WTC11 (cell line): Measurements from ENCODE around the gene NT5DC4. TPM values are rescaled to one million over a fixed set of nuclear protein-coding genes. Genes with fewer than 3 reads are reported as not detected.

ENCODE experiments used
- ATAC-seq: fragments of 200-7000 bp; cut with Tn5 transposase; 2 replicates; pipeline ENCODE4 v1.10.0; 2021; ENCODE audit warnings: mild to moderate bottlenecking, moderate library complexity
- CTCF ChIA-PET: fragments of 300-600 bp; sonication (Branson Sonifier 250); formaldehyde crosslinking; loops from one replicate; lab custom pipeline; 2021; ENCODE audit warnings: antibody characterized with exemption; lab: Charles Lee
- POLR2A ChIA-PET: fragments of 350-600 bp; sonication (Branson Sonifier 250); formaldehyde crosslinking; loops from one replicate; lab custom pipeline; 2021; ENCODE audit warnings: antibody characterized with exemption; lab: Charles Lee
- DNase-seq: peaks from one replicate; pipeline ENCODE4 v3.0.0; 2021; ENCODE audit warnings: low spot score
- H3K27ac Mint-ChIP-seq: 2 replicates; pipeline ENCODE4 v1.8.0; 2021; ENCODE audit warnings: mixed read lengths
- H3K27me3 Mint-ChIP-seq: 2 replicates; pipeline ENCODE4 v1.8.0; 2021; ENCODE audit warnings: low read depth, mild to moderate bottlenecking, moderate library complexity, mixed read lengths
- H3K36me3 Mint-ChIP-seq: 2 replicates; pipeline ENCODE4 v1.8.0; 2021; ENCODE audit warnings: mixed read lengths
- H3K4me1 Mint-ChIP-seq: 2 replicates; pipeline ENCODE4 v1.8.0; 2022; ENCODE audit warnings: mixed read lengths
- H3K4me3 Mint-ChIP-seq: 2 replicates; pipeline ENCODE4 v1.8.0; 2021; ENCODE audit warnings: mild to moderate bottlenecking, moderate library complexity, mixed read lengths
- H3K9me3 Mint-ChIP-seq: 2 replicates; pipeline ENCODE4 v1.8.0; 2021; ENCODE audit warnings: mixed read lengths
- CDX4 ChIP-seq: fragments of 250-450 bp; sonication (Bioruptor Pico); IDR thresholded peaks from 2 replicates; pipeline ENCODE4 v1.9.0; 2021; ENCODE audit warnings: moderate library complexity, mild to moderate bottlenecking, inconsistent platforms, borderline replicate concordance
- E2F4 ChIP-seq: sonication (generic); formaldehyde crosslinking; IDR thresholded peaks from 2 replicates; pipeline ENCODE4 v1.8.1; 2022; ENCODE audit warnings: low read depth, mild to moderate bottlenecking, moderate library complexity, missing genetic modification reagents, borderline replicate concordance
- ESRRA ChIP-seq: sonication (generic); formaldehyde crosslinking; IDR thresholded peaks from 2 replicates; pipeline ENCODE4 v1.8.1; 2022; ENCODE audit warnings: mild to moderate bottlenecking, missing genetic modification reagents, borderline replicate concordance
- FOXK1 ChIP-seq: sonication (generic); formaldehyde crosslinking; IDR thresholded peaks from 2 replicates; pipeline ENCODE4 v1.8.0; 2022; ENCODE audit warnings: mild to moderate bottlenecking, moderate library complexity, missing genetic modification reagents
- GABPB1 ChIP-seq: sonication (generic); formaldehyde crosslinking; IDR thresholded peaks from 2 replicates; pipeline ENCODE4 v1.8.1; 2023; ENCODE audit warnings: mild to moderate bottlenecking, missing genetic modification reagents
- IRF2 ChIP-seq: sonication (generic); formaldehyde crosslinking; IDR thresholded peaks from 2 replicates; pipeline ENCODE4 v1.8.0; 2022; ENCODE audit warnings: low read depth, missing genetic modification reagents, borderline replicate concordance
- MXD4 ChIP-seq: fragments of 250-450 bp; sonication (Bioruptor Pico); IDR thresholded peaks from 2 replicates; pipeline ENCODE4 v1.8.0; 2021; ENCODE audit warnings: mild to moderate bottlenecking, moderate library complexity, borderline replicate concordance
- MYBL2 ChIP-seq: sonication (generic); formaldehyde crosslinking; IDR thresholded peaks from 2 replicates; pipeline ENCODE4 v1.8.1; 2023; ENCODE audit warnings: mild to moderate bottlenecking, moderate library complexity, missing genetic modification reagents
- NFATC4 ChIP-seq: fragments of 250-450 bp; sonication (Bioruptor Pico); IDR thresholded peaks from 2 replicates; pipeline ENCODE4 v1.9.0; 2021; ENCODE audit warnings: mild to moderate bottlenecking
- NFE2L1 ChIP-seq: sonication (generic); formaldehyde crosslinking; IDR thresholded peaks from 2 replicates; pipeline ENCODE4 v1.8.1; 2023; ENCODE audit warnings: missing genetic modification reagents
- NFYB ChIP-seq: sonication (generic); formaldehyde crosslinking; conservative IDR thresholded peaks from 2 replicates; pipeline ENCODE4 v1.8.0; 2022; ENCODE audit warnings: low read depth, missing genetic modification reagents
- NR2C2 ChIP-seq: sonication (generic); formaldehyde crosslinking; IDR thresholded peaks from 2 replicates; pipeline ENCODE4 v1.8.0; 2022; ENCODE audit warnings: mild to moderate bottlenecking, missing genetic modification reagents
- PRRX2 ChIP-seq: fragments of 250-450 bp; sonication (Bioruptor Pico); IDR thresholded peaks from 2 replicates; pipeline ENCODE4 v1.8.0; 2021; ENCODE audit warnings: mild to moderate bottlenecking
- RELA ChIP-seq: sonication (generic); formaldehyde crosslinking; IDR thresholded peaks from 2 replicates; pipeline ENCODE4 v1.8.1; 2022; ENCODE audit warnings: missing genetic modification reagents, mild to moderate bottlenecking, borderline replicate concordance
- SMAD3 ChIP-seq: sonication (generic); formaldehyde crosslinking; IDR thresholded peaks from 2 replicates; pipeline ENCODE4 v1.8.0; 2022; ENCODE audit warnings: missing genetic modification reagents, mild to moderate bottlenecking, borderline replicate concordance
- SOX15 ChIP-seq: fragments of 250-450 bp; sonication (Bioruptor Pico); IDR thresholded peaks from 2 replicates; pipeline ENCODE4 v1.9.0; 2021; ENCODE audit warnings: mild to moderate bottlenecking
- STAT6 ChIP-seq: sonication (generic); formaldehyde crosslinking; conservative IDR thresholded peaks from 2 replicates; pipeline ENCODE4 v1.8.1; 2023; ENCODE audit warnings: mild to moderate bottlenecking, low read depth, missing genetic modification reagents, moderate library complexity
- TEAD1 ChIP-seq: sonication (generic); formaldehyde crosslinking; IDR thresholded peaks from 2 replicates; pipeline ENCODE4 v1.8.0; 2022; ENCODE audit warnings: mild to moderate bottlenecking, missing genetic modification reagents
- USF1 ChIP-seq: sonication (generic); formaldehyde crosslinking; IDR thresholded peaks from 2 replicates; pipeline ENCODE4 v1.8.0; 2022; ENCODE audit warnings: mild to moderate bottlenecking, missing genetic modification reagents
- ZBTB21 ChIP-seq: sonication (generic); formaldehyde crosslinking; IDR thresholded peaks from 2 replicates; pipeline ENCODE4 v1.8.1; 2023; ENCODE audit warnings: mild to moderate bottlenecking, missing genetic modification reagents, borderline replicate concordance
- ZNF138 ChIP-seq: sonication (generic); formaldehyde crosslinking; conservative IDR thresholded peaks from 2 replicates; pipeline ENCODE4 v1.8.1; 2022; ENCODE audit warnings: mild to moderate bottlenecking, moderate library complexity, missing genetic modification reagents
- ZNF232 ChIP-seq: sonication (generic); formaldehyde crosslinking; IDR thresholded peaks from 2 replicates; pipeline ENCODE4 v1.8.0; 2022; ENCODE audit warnings: mild to moderate bottlenecking, missing genetic modification reagents
- ZNF263 ChIP-seq: sonication (generic); formaldehyde crosslinking; IDR thresholded peaks from 2 replicates; pipeline ENCODE4 v1.8.1; 2022; ENCODE audit warnings: low read depth, mild to moderate bottlenecking, moderate library complexity, missing genetic modification reagents
- ZNF396 ChIP-seq: fragments of 250-450 bp; sonication (Bioruptor Pico); IDR thresholded peaks from 2 replicates; pipeline ENCODE4 v1.8.0; 2021; ENCODE audit warnings: mild to moderate bottlenecking, moderate library complexity, borderline replicate concordance
- ZSCAN18 ChIP-seq: fragments of 250-450 bp; sonication (Bioruptor Pico); IDR thresholded peaks from 2 replicates; pipeline ENCODE4 v2.1.2; 2022; ENCODE audit warnings: mild to moderate bottlenecking, moderate library complexity
- total RNA-seq: library from RNA; stranded (reverse); gene quantifications from 3 replicates; pipeline ENCODE4 v1.2.3, GENCODE V29; 2021
- TF ChIP-seq, protein P1 (sequence below): sonication (generic); formaldehyde crosslinking; conservative IDR thresholded peaks from 2 replicates; pipeline ENCODE4 v1.8.1; 2022; ENCODE audit warnings: mild to moderate bottlenecking, missing genetic modification reagents
- TF ChIP-seq, protein P2 (sequence below): sonication (generic); formaldehyde crosslinking; IDR thresholded peaks from 2 replicates; pipeline ENCODE4 v1.8.0; 2023; ENCODE audit warnings: missing genetic modification reagents

The NT5DC4 gene
- total RNA-seq, 1 experiment from 2014 or later, result not detected

DNA sequence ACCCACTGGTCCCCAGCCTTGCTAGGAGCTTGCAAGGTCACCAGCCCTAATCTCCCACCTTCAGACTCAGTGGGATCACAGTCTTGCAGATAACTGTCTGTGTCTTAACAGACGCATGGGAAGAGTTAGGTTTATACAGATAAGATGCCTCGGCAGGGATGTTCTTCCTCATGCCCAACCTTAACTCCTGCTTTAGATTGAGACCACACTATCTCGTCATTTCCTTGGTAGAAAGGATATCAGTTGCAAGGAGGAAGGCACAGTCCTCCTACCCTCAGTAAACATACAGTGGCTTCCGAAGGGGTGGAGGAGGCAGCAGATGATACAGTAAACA lies 7.2 kb downstream of the NT5DC4 start:
- ATAC-seq (no peak), DNase-seq (no peak)
- no peak for TF ChIP-seq ZBTB21 (CRISPR knock-in tag)
- TF ChIP-seq E2F4 (CRISPR knock-in tag), result no peak
- TF ChIP-seq GABPB1 (CRISPR knock-in tag), result no peak
- no peak for TF ChIP-seq RELA (CRISPR knock-in tag)
- no peak for TF ChIP-seq PRRX2 (CRISPR knock-in tag)
- TF ChIP-seq USF1 (CRISPR knock-in tag), result no peak
- TF ChIP-seq NFYB (CRISPR knock-in tag), result no peak
- no peak for TF ChIP-seq ZNF396 (CRISPR knock-in tag)
- no peak for TF ChIP-seq MXD4 (CRISPR knock-in tag)
- TF ChIP-seq CDX4 (CRISPR knock-in tag), result no peak
- TF ChIP-seq ZNF138 (CRISPR knock-in tag), result no peak
- TF ChIP-seq, protein P1, sequence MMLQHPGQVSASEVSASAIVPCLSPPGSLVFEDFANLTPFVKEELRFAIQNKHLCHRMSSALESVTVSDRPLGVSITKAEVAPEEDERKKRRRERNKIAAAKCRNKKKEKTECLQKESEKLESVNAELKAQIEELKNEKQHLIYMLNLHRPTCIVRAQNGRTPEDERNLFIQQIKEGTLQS (CRISPR knock-in tag), result no peak
- TF ChIP-seq ESRRA (CRISPR knock-in tag), result no peak
- no peak for TF ChIP-seq SOX15 (CRISPR knock-in tag)
- TF ChIP-seq ZNF263 (CRISPR knock-in tag), result no peak
- TF ChIP-seq MYBL2 (CRISPR knock-in tag), result no peak
- no peak for TF ChIP-seq TEAD1 (CRISPR knock-in tag)
- no peak for TF ChIP-seq ZSCAN18 (CRISPR knock-in tag)
- no peak for TF ChIP-seq ZNF232 (CRISPR knock-in tag)
- Mint-ChIP-seq H3K27ac (no peak overlapping the region), H3K36me3 (no peaks in the 10 kb centered on the region), H3K4me3 (no peak overlapping the region), H3K4me1 (peaks cover 8% of the 10 kb centered on the region; the same call in 1 of the 2 replicates), H3K27me3 (no peaks in the 10 kb centered on the region), H3K9me3 (no peaks in the 10 kb centered on the region)
- ChIA-PET CTCF (interaction anchor here (1.2 to 8.7 kb wide), 8 partner anchors 17 to 232 kb away, joined by 3 to 143 read pairs (median 10); no protein-coding TSS in a partner anchor), POLR2A (no interaction called here)

GRCh38 chr2:112728378-112729175 lies 7.8 kb downstream of the NT5DC4 start:
- Mint-ChIP-seq H3K27ac (no peak overlapping the region), H3K9me3 (no peaks in the 10 kb centered on the region), H3K36me3 (no peaks in the 10 kb centered on the region), H3K4me3 (no peak overlapping the region), H3K4me1 (peaks cover 8% of the 10 kb centered on the region; the same call in 1 of the 2 replicates), H3K27me3 (no peaks in the 10 kb centered on the region)
- CTCF ChIA-PET, result interaction anchor here (1.2 to 8.7 kb wide), 7 partner anchors 20 to 231 kb away, joined by 3 to 143 read pairs (median 11); no protein-coding TSS in a partner anchor
- ATAC-seq (no peak), DNase-seq (no peak)
- POLR2A ChIA-PET, result no interaction called here
- no peak for TF ChIP-seq NFE2L1 (CRISPR knock-in tag)
- TF ChIP-seq, protein P2, sequence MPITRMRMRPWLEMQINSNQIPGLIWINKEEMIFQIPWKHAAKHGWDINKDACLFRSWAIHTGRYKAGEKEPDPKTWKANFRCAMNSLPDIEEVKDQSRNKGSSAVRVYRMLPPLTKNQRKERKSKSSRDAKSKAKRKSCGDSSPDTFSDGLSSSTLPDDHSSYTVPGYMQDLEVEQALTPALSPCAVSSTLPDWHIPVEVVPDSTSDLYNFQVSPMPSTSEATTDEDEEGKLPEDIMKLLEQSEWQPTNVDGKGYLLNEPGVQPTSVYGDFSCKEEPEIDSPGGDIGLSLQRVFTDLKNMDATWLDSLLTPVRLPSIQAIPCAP (CRISPR knock-in tag), result no peak
- TF ChIP-seq IRF2 (CRISPR knock-in tag), result no peak
- no peak for TF ChIP-seq STAT6
- TF ChIP-seq NR2C2, result no peak
- TF ChIP-seq NFATC4 (CRISPR knock-in tag), result no peak
- TF ChIP-seq MYBL2 (CRISPR knock-in tag), result no peak
- no peak for TF ChIP-seq TEAD1 (CRISPR knock-in tag)
- TF ChIP-seq SMAD3 (CRISPR knock-in tag), result no peak
- no peak for TF ChIP-seq FOXK1 (CRISPR knock-in tag)
